GM12878 (cell line): ENCODE data around the gene COL1A1. TPM values are rescaled to one million over a fixed set of nuclear protein-coding genes. Genes with fewer than 3 reads are reported as not detected.

Experiments used
- CHD1 ChIP-seq: IDR thresholded peaks from 2 replicates; pipeline ENCODE4 v1.6.1; 2012; ENCODE audit warnings: low read depth, low read length, improper control_type of control experiment
- CREB1 ChIP-seq: IDR thresholded peaks from 2 replicates; pipeline ENCODE4 v1.6.1; 2012; ENCODE audit warnings: low read depth, mild to moderate bottlenecking, inconsistent platforms
- KLF5 ChIP-seq: fragments of 450-650 bp; IDR thresholded peaks from 2 replicates; pipeline ENCODE4 v1.6.1; 2014; ENCODE audit warnings: mild to moderate bottlenecking; ENCODE audit not compliant: partially characterized antibody
- MLLT1 ChIP-seq: fragments of 450-650 bp; IDR thresholded peaks from 2 replicates; pipeline ENCODE4 v1.6.1; 2016; ENCODE audit warnings: mild to moderate bottlenecking
- REST ChIP-seq: IDR thresholded peaks from 2 replicates; pipeline ENCODE4 v1.6.1; 2012; ENCODE audit warnings: mild to moderate bottlenecking, low read depth, low read length
- RFX5 ChIP-seq: IDR thresholded peaks from 2 replicates; pipeline ENCODE4 v1.6.1; 2011; ENCODE audit warnings: low read depth, low read length, improper control_type of control experiment
- SKIL ChIP-seq: fragments of 450-650 bp; IDR thresholded peaks from 2 replicates; pipeline ENCODE4 v1.6.1; 2017; ENCODE audit warnings: mild to moderate bottlenecking, low read depth, inconsistent platforms; ENCODE audit not compliant: poor library complexity, severe bottlenecking
- polyA plus RNA-seq, 11 experiments: library from polyadenylated mRNA; depleted of rRNA in 4 of 11; unstranded in 6 of 11; stranded (reverse) in 5 of 11; fragments of >200 nt; fragmentation: Nextera tagmentation in 4 of 11; fragmentation: Illumina TruSeq in 1 of 11; extraction: Ambion mirVana in 4 of 11; extraction: Trizol in 1 of 11; gene quantifications; 1 replicate in 1 of 11; 2 replicates in 10 of 11; pipeline versions ENCODE4 v1.2.1 to v1.2.3, GENCODE V29; 2011 to 2016; ENCODE audit warnings: inconsistent platforms in 2 of 11, missing spikeins in 2 of 11, low read depth in 1 of 11
- total RNA-seq, 4 experiments: library from RNA; depleted of rRNA in 3 of 4; stranded (reverse); fragments of >200 nt in 3 of 4; fragmentation: Illumina TruSeq in 1 of 4; extraction: Trizol in 1 of 4; gene quantifications; 2 replicates each; pipeline versions ENCODE4 v1.2.1 to v1.2.3, GENCODE V29; 2013 to 2021

COL1A1 gene
- total and polyA plus RNA-seq, 10 of the 15 experiments (the other 5 are each of a cell fraction or from before 2014, with no cell fraction given), result 0.18 to 7.7 (median 2.3) TPM

GRCh38 chr17:50148226-50149090 lies 53.0 kb downstream of the COL1A1 start (continued):
- TF ChIP-seq SKIL (peak; percentile 95), RFX5 (no peak; the same call in 1 of the 2 replicates), KLF5 (peak; percentile 53), MLLT1 (peak; percentile 73), CHD1 (no peak), REST (no peak), CREB1 (no peak)
- TF ChIP-seq, all 136 proteins: peak for 58
